ENCODE results near the gene BRICD5.

GRCh38 chr16:2243781-2244180, 33.1 kb upstream of the BRICD5 start:
- TF ChIP-seq CTCF (conservative IDR thresholded peaks at IDR 0.05; ENCODE audit: low read depth, low read length), result no peak
- no peak for TF ChIP-seq POLR2A (IDR thresholded peaks at IDR 0.05; ENCODE audit: low read depth, low read length)
- TF ChIP-seq RCOR1 (IDR thresholded peaks at IDR 0.05; ENCODE audit: insufficient replicate concordance, low read length), result no peak
- no peak for TF ChIP-seq FOS (IDR thresholded peaks at IDR 0.05; ENCODE audit: low read depth, low read length)
- TF ChIP-seq MAFK (IDR thresholded peaks at IDR 0.05; ENCODE audit: low read depth, low read length), result no peak

Measured in IMR-90 (cell line).